GM12878 (cell line): ENCODE data around the gene ZNF443. TPM values are rescaled to one million over a fixed set of nuclear protein-coding genes. Genes with fewer than 3 reads are reported as not detected.

Source experiments
- ASH2L ChIP-seq: fragments of 300-600, 200-600 bp; sonication (generic); IDR thresholded peaks from 2 replicates; pipeline ENCODE4 v1.6.1; 2017; ENCODE audit warnings: low read depth, mild to moderate bottlenecking, borderline replicate concordance
- BHLHE40 ChIP-seq, 2 experiments: fragments of 450-650 bp in 1 of 2; IDR thresholded peaks; 2 replicates each; pipeline ENCODE4 v1.6.1; 2011 to 2017; ENCODE audit warnings: low read depth in 2 of 2, borderline replicate concordance in 1 of 2, improper control_type of control experiment in 1 of 2, low read length in 1 of 2, mild to moderate bottlenecking in 1 of 2
- CEBPZ ChIP-seq: fragments of 150-350 bp; IDR thresholded peaks from 2 replicates; pipeline ENCODE4 v1.6.1; 2016; ENCODE audit warnings: low read depth, low read length
- GABPA ChIP-seq: IDR thresholded peaks from 2 replicates; pipeline ENCODE4 v1.6.1; 2014; ENCODE audit warnings: antibody characterized with exemption, low read depth, mild to moderate bottlenecking, inconsistent platforms
- KDM1A ChIP-seq: fragments of 200-600 bp; sonication (generic); IDR thresholded peaks from 2 replicates; pipeline ENCODE4 v1.6.1; 2016; ENCODE audit warnings: borderline replicate concordance
- MEF2A ChIP-seq: IDR thresholded peaks from 2 replicates; pipeline ENCODE4 v1.6.1; 2011; ENCODE audit warnings: low read depth, mild to moderate bottlenecking, low read length, moderate library complexity; ENCODE audit not compliant: insufficient read depth
- MTA2 ChIP-seq: fragments of 450-650 bp; IDR thresholded peaks from 2 replicates; pipeline ENCODE4 v1.6.1; 2016; ENCODE audit warnings: low read depth, mild to moderate bottlenecking, moderate library complexity
- NRF1 ChIP-seq: conservative IDR thresholded peaks from 2 replicates; pipeline ENCODE4 v1.6.1; 2011; ENCODE audit warnings: mild to moderate bottlenecking, low read depth, low read length, improper control_type of control experiment
- RBBP5 ChIP-seq: fragments of 200-600 bp; sonication (generic); conservative IDR thresholded peaks from 2 replicates; pipeline ENCODE4 v1.6.1; 2016
- SRF ChIP-seq, 2 experiments: IDR thresholded peaks; 2 replicates each; pipeline ENCODE4 v1.6.1; 2011; ENCODE audit warnings: low read depth in 2 of 2, low read length in 2 of 2, mild to moderate bottlenecking in 1 of 2, moderate library complexity in 1 of 2
- ZNF592 ChIP-seq: fragments of 450-650 bp; IDR thresholded peaks from 2 replicates; pipeline ENCODE4 v1.6.1; 2017; ENCODE audit warnings: mild to moderate bottlenecking, moderate library complexity
- polyA plus RNA-seq, 11 experiments: library from polyadenylated mRNA; depleted of rRNA in 4 of 11; unstranded in 6 of 11; stranded (reverse) in 5 of 11; fragments of >200 nt; fragmentation: Nextera tagmentation in 4 of 11; fragmentation: Illumina TruSeq in 1 of 11; extraction: Ambion mirVana in 4 of 11; extraction: Trizol in 1 of 11; gene quantifications; 1 replicate in 1 of 11; 2 replicates in 10 of 11; pipeline versions ENCODE4 v1.2.1 to v1.2.3, GENCODE V29; 2011 to 2016; ENCODE audit warnings: inconsistent platforms in 2 of 11, missing spikeins in 2 of 11, low read depth in 1 of 11
- total RNA-seq, 4 experiments: library from RNA; depleted of rRNA in 3 of 4; stranded (reverse); fragments of >200 nt in 3 of 4; fragmentation: Illumina TruSeq in 1 of 4; extraction: Trizol in 1 of 4; gene quantifications; 2 replicates each; pipeline versions ENCODE4 v1.2.1 to v1.2.3, GENCODE V29; 2013 to 2021
- TF ChIP-seq, protein P1 (sequence below): fragments of 450-650 bp; IDR thresholded peaks from 2 replicates; pipeline ENCODE4 v1.6.1; 2017; ENCODE audit warnings: mild to moderate bottlenecking, moderate library complexity

Gene ZNF443
- total and polyA plus RNA-seq, 10 of the 15 experiments (the other 5 are each of a cell fraction or from before 2014, with no cell fraction given) = 2.1 to 9.1 (median 3.9) TPM

GRCh38 chr19:12400633-12401502, 40.0 kb downstream of the ZNF443 start, which contains the start of gene ZNF799 (continued):
- TF ChIP-seq CEBPZ (no peak; the same call in 1 of the 2 replicates), SRF (IDR thresholded peaks at IDR 0.05; ENCODE audit: low read depth in 2 of 2, low read length in 2 of 2) (0 out of 4 replicates have a peak, but pooled peaks of 1 of the 2 experiments have one; percentile 2), ASH2L (no peak), MEF2A (no peak), RBBP5 (no peak), GABPA (0 out of 2 replicates have a peak, but pooled peaks have one; percentile 8), NRF1 (no peak), ZNF592 (no peak), MTA2 (no peak), KDM1A (no peak), BHLHE40 (IDR thresholded peaks at IDR 0.05; ENCODE audit: borderline replicate concordance in 1 of 2, low read depth in 2 of 2, low read length in 1 of 2) (peak in 1 of 2 experiments; percentile 63; a peak in 2 of 4 replicates)
- TF ChIP-seq, protein P1, sequence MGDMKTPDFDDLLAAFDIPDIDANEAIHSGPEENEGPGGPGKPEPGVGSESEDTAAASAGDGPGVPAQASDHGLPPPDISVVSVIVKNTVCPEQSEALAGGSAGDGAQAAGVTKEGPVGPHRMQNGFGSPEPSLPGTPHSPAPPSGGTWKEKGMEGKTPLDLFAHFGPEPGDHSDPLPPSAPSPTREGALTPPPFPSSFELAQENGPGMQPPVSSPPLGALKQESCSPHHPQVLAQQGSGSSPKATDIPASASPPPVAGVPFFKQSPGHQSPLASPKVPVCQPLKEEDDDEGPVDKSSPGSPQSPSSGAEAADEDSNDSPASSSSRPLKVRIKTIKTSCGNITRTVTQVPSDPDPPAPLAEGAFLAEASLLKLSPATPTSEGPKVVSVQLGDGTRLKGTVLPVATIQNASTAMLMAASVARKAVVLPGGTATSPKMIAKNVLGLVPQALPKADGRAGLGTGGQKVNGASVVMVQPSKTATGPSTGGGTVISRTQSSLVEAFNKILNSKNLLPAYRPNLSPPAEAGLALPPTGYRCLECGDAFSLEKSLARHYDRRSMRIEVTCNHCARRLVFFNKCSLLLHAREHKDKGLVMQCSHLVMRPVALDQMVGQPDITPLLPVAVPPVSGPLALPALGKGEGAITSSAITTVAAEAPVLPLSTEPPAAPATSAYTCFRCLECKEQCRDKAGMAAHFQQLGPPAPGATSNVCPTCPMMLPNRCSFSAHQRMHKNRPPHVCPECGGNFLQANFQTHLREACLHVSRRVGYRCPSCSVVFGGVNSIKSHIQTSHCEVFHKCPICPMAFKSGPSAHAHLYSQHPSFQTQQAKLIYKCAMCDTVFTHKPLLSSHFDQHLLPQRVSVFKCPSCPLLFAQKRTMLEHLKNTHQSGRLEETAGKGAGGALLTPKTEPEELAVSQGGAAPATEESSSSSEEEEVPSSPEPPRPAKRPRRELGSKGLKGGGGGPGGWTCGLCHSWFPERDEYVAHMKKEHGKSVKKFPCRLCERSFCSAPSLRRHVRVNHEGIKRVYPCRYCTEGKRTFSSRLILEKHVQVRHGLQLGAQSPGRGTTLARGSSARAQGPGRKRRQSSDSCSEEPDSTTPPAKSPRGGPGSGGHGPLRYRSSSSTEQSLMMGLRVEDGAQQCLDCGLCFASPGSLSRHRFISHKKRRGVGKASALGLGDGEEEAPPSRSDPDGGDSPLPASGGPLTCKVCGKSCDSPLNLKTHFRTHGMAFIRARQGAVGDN = no peak
